Stimulated activated CD4-positive, alpha-beta T cell treated with anti-CD3 and anti-CD28 coated beads, Interleukin-4, amount 100 ng/mL, for 1 hour (primary cell): ENCODE measurements around the gene AKT3.

Experiments used
- DNase-seq: peaks from one replicate; pipeline ENCODE4 v3.0.0-alpha.2; 2020

Gene AKT3

GRCh38 chr1:243730487-243731150, 119.4 kb downstream of the AKT3 start:
- DNase-seq, result no peak

- no peak for DNase-seq
These were observed 120.1 kb downstream of the AKT3 start for GRCh38 chr1:243729956-243730355.

- DNase-seq, result no peak
These were observed 122.4 kb downstream of the AKT3 start for GRCh38 chr1:243727503-243728203.

- no peak for DNase-seq
These were observed 123.1 kb downstream of the AKT3 start for GRCh38 chr1:243726806-243727502.

GRCh38 chr1:243725846-243726245, 124.2 kb downstream of the AKT3 start:
- DNase-seq, result no peak

GRCh38 chr1:243725075-243725474, 125.0 kb downstream of the AKT3 start:
- DNase-seq, result no peak

- DNase-seq, result no peak
These were observed 126.5 kb downstream of the AKT3 start for GRCh38 chr1:243723458-243724043.

- no peak for DNase-seq
These were observed 127.0 kb downstream of the AKT3 start for GRCh38 chr1:243723050-243723449.

- DNase-seq, result no peak
These were observed 130.6 kb downstream of the AKT3 start for GRCh38 chr1:243719476-243719875.

- no peak for DNase-seq
These were observed 131.2 kb downstream of the AKT3 start for GRCh38 chr1:243718893-243719292.

GRCh38 chr1:243718022-243718421, 132.0 kb downstream of the AKT3 start:
- no peak for DNase-seq

- no peak for DNase-seq
These were observed 133.1 kb downstream of the AKT3 start for GRCh38 chr1:243716906-243717305.

GRCh38 chr1:243715285-243715684, 134.8 kb downstream of the AKT3 start:
- DNase-seq, result no peak

GRCh38 chr1:243713470-243714186, 136.4 kb downstream of the AKT3 start:
- no peak for DNase-seq

GRCh38 chr1:243712941-243713340, 137.1 kb downstream of the AKT3 start:
- no peak for DNase-seq

GRCh38 chr1:243712242-243712641, 137.8 kb downstream of the AKT3 start:
- no peak for DNase-seq

GRCh38 chr1:243710467-243710866, 139.6 kb downstream of the AKT3 start:
- no peak for DNase-seq

- DNase-seq, result no peak
These were observed 141.8 kb downstream of the AKT3 start for GRCh38 chr1:243708210-243708609.

- no peak for DNase-seq
These were observed 143.5 kb downstream of the AKT3 start for GRCh38 chr1:243706563-243706962.

- DNase-seq, result no peak
These were observed 144.5 kb downstream of the AKT3 start for GRCh38 chr1:243705585-243705984.

GRCh38 chr1:243701872-243702271, 148.2 kb downstream of the AKT3 start:
- no peak for DNase-seq

GRCh38 chr1:243693800-243694199, 156.2 kb downstream of the AKT3 start:
- DNase-seq, result no peak

- DNase-seq, result no peak
These were observed 163.9 kb downstream of the AKT3 start for GRCh38 chr1:243686159-243686558.
